HPDE6-E6E7 (cell line): ENCODE data around the gene RBM19.

Experiments used
- DNase-seq: peaks from one replicate; pipeline ENCODE4 v3.0.0; 2011; ENCODE audit warnings: missing footprints; ENCODE audit errors: extremely low spot score

The RBM19 gene

DNA sequence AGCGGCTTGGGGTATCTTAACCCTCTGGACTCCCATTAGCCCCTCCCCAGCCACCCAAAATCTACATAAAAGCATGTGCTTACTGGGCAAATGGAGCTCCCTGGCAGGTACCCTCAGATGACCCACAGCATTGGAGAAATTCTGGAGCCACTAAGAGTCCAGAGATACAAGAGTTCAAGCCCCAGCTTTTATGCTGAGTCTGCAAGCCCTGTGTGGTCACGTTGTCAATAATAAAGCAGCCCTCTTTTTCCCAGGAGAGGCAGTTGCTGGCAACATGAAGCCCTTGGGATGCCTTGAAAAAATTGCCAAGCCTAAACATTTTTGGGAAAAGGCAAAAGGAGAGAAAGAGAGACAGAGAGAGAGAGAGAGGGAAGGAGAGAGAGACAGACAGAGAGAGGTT, 83.4 kb downstream of the RBM19 start:
- no peak for DNase-seq

DNA sequence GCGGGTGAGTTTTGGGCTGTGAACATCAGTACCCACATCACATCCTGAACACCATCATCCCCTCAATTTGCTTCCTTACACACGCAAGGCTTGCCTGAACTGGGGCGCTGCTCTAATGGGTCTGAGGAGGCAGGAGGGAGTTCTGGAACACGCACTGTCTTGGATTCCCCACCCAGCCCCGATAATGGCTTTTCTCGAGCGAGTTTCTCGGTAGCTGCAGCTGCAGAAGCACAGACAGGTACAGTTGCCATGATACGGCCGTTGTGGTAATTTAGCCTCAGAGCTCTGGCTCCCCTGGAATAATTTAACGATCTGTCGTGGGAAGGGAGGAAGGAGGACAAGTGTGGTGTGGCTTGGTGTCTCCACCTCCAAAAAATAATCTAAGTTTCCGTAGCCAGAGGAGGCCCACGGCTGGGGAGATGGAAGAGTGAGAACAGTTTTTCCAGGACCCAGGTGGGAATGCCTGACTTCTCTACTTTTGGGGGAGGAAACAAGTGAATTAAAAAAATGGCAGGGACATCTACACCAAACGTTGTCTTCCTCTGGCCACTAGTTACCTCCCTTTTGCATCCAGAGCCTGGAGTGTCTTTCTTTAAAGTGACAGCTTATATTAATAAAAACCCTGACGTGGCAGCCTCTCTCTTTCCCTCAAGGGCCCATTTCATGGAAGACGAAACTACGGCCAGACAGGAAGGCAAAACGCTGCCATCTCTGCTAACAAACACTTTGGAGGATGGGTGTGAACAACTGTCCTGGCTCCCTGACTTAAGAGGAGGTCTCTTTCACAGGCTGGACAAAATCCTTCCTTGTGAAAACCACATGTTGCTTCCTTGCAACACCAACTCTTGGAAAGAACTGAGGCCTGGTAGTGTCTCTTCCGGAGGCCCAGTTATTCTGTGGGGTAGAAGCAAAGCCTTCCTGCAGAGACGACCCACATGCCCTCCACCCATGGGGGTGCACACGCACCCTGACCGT, 84.8 kb downstream of the RBM19 start:
- DNase-seq = no peak

DNA sequence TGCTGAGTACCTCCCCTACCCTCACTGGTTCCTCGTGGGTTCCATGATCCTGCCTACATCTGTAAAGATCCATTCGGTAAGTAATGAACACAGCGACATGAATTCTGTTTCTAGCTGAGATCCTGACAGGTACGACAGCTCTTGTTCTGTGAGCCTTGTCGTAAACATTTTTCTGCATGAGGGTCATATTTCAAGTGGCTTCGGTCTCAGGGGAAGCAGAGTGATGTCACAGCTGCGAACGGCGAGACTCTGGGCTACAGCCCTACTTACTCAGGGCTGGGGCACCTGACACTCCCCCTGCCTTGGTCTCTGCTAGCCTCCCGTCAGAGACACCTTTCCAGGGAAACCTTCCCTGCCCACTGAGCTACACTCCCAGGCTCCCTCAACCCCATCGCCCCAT, 85.8 kb downstream of the RBM19 start:
- no peak for DNase-seq

DNA sequence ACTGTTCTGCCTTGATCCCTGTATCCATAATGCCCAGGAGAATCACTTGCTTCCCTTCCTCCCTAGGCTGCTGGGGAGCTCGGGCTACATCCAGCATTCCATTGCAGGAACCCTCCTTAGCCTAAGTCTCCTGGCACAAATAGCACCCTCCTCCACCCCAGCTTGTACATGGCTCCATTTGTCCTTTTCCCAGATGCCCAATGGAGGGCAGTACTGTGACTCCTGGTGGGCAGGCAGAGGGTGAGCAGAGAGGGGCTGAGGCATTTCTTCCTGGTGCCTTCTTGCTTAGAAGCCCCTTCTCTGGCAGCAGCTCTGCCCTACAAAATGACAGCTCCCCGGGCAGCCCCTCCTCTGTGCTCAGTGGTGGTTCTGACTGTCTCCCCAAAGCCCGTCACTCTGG, 86.5 kb downstream of the RBM19 start:
- no peak for DNase-seq

DNA sequence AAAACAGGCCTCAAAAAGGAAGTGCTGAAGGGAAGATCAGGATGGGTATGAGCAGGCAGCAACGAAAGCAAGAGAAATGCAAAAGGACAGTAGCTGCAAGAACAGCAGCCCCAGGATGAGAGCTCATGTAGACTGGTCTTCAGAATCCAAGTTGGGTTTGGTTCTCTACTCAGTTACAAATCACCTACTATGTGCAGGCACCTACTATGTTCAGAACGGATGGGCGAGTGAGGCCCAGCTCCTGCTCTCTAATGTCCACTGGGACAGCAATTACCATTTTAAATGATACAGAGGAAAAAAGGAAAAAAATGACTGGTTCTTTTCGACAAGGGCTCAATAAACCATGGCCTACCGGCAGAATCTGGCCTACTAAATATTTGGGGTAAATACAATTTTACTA, 88.5 kb downstream of the RBM19 start:
- no peak for DNase-seq

DNA sequence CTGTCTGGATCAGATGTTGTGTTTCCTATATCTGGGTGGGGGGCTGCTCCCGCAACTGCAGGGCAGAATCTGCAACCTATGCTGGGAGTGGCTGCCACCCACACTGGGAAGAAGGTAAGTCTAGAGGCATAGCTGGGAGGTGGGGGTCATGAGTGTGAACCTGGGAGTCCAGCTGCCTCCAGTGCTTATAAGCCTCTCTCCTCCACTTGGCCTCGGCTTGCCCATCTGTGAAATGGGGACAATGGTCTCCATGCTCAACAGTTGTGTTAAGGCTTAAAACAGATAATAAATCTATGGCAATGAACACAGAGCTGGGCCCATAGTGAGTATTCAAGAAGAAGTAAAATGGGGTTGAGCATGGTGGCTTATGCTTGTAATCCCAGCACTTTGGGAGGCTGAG, 90.0 kb downstream of the RBM19 start:
- no peak for DNase-seq

DNA sequence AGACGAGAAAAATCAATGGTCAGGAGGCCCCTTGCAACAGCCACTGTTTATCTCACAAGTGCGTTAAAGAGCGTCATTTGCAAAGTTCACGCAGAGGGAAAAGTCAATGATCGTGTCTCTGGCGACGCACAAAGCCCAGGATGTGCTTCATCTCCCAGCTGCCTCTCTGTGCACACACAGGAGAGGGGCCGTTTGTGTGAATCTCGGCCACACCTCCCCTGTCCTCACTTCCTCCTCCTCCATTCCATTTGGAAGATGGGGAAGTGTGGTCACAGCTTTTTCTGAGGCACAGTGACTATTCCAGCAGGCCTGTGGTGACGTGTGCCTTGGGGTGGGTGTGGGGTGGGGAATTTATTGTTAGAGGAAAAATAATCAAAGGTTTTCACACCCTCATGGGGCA, 90.4 kb downstream of the RBM19 start:
- no peak for DNase-seq

DNA sequence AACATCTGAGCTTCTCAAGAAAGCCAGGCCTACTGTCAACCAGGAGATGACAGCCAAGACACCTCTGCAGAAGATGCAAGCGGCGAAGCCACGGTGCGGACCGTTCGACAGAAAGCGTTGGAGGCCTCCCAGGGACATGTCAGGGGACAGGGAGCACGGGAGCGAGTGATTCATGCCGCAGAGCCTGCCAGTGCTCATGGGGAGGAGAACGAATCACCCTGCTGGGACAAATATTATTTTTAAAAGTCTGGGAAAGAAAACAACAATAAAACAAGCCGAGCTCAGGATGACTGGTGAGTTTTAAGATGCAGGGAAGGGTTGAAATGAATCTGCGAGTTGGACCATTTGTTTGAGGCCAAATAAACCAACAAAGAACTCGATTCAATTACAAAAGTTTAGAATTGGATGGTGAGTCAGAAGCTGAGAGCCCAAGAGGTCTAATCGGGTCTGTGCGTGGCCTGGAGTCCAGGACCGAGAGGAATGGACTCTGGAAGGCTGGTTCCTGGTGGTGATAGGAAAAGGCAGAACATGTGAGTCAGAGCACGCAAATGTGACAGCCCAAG, 91.0 kb downstream of the RBM19 start:
- no peak for DNase-seq

DNA sequence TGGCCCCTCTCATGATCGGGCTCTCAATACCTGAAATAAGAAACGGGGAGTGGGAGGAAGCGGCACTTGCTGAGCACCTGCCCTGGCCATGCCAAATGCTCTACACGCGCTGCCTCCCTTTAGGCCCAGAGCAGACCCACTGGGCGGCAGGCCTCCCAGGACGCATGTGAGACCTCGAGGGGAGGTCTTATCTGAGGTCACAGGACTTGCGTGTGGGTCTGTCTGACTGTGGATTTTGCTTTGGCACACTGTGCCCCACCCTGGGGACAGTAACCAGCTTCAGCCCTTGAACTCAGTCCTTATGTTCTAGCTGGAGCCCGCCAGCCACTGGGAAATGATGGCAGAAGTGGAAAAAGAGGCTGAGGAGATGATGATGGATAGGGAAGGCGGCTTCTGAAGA, 91.8 kb downstream of the RBM19 start:
- DNase-seq = no peak

DNA sequence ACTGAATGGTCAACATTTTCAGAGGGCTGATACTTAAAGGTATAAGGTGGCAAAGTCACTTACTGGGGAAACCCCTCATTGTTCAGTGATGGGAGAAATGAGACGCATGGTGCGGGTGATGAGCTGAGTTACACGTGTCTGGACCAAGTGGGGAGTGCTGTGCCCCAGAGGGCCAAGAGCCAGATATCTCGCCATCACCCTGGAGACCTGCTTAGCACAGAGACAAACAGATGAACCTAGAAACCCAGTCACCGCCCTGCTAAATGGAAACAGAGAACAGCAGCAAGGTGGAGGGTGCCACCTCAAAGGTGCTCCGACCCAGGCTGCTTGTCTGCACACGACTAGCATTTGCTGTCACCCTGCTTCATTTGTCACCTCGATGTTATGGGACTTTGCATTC, 92.4 kb downstream of the RBM19 start:
- no peak for DNase-seq

DNA sequence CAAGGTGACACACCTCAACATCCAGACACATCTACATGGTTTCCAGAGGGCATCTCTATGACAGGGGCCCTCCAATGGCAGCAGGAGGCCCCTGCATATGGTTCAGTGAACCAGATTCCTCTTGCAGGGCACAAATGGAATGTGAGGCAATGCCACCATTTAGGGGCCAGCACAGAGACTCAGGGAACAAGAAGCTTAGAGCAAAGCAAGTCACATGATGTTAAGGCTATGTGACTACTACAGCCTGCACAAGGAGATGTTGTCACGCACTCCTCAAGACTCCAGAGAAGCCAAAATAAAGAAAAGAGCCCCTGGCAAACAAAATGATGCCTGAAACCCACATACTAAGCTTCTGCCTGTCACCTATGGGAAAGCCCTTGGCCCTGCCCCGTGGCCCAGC, 95.2 kb downstream of the RBM19 start:
- DNase-seq = no peak

DNA sequence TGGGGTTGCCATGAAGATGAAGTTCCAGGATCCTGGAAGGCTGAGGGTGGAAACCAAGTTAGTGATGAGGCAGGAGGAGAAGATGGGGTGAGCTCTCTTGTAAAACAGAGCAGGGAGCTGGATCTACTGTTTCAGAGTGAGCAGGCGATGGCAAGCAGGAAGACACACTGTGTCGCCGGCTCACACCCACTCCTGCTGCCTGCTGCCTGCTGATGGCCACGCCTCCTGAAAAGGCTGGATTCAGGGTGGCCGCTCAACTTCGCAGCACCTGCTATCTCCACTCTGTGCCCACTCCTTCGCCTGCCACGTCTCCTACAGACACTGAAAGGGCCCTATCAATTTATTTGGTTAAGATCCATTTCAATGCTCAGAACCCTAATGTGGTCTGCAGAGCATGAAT, 96.1 kb downstream of the RBM19 start:
- no peak for DNase-seq

DNA sequence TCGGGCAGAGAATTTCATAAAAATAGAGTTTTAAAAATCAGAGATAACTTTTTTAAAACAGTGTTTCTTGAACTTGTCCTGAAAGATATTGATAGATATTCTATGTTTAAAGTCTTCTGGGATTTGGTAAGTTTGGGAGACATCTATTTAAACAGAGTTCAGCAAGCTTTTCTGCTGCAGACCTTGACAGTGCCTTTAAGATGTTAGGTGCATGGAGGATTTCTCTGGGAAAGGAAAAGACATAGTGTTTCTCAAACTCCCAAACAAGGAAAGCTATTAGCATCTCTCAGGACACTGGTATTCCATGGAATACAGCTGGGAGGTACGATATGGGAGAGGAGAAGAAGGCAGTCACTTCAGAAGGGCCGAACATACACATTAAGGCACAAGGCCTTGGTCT, 97.8 kb downstream of the RBM19 start:
- DNase-seq = no peak

DNA sequence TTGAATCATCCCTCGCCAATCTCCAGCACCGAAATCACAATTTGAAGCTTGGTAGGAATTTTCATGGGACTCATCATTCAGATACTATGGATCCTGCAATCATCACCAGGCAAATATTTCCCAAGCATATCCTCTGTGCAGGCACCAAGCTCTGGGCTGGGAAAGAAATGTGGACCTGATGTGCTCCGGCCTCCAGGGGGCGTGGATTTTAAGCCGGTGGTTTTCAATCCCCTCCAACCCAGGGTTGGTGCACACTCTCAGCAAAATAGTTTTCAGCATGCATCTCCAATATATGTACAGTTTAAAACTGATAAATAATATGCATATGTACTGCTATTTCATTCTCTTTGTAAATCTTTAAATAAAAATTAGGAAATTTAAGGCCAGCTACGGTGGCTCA, 98.9 kb downstream of the RBM19 start:
- no peak for DNase-seq

DNA sequence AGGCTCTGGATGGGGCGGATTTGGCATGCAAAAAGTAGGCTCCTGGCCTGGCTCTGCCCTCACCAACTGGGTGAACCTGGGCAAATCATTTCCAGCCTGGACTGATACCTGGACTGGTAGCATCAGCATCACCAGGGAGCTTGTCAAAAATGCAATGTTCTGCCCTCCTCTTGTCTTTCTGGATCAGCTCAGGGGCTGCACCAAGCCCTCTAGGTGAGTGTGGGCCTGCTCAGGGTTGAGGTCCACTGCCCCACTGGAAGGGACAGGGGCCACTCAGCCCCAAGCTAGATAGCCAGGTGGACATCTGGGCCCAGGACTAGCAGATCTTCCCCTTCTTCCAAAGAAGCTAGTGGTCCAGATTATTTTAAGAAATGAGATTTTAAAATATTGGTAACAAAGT, 99.6 kb downstream of the RBM19 start:
- no peak for DNase-seq

DNA sequence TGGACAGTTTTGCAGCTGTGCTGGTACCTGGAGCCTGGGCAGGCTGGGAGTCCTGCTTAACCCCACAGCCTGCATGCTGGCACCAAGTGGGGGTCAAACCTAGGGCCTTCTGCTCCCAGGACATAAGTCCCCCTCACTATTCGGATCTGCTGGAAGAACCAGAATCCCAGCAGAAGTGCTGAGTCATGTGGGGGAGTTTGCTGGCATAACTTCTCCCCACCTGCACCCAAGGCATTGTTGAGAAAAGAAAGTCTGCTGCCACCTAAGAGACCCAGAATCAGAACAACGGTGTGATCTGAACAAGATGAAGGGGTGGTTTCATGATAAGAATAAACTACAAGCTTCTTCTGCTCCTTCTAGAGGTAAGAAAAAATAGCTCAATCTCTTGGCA, 102.7 kb downstream of the RBM19 start:
- no peak for DNase-seq

DNA sequence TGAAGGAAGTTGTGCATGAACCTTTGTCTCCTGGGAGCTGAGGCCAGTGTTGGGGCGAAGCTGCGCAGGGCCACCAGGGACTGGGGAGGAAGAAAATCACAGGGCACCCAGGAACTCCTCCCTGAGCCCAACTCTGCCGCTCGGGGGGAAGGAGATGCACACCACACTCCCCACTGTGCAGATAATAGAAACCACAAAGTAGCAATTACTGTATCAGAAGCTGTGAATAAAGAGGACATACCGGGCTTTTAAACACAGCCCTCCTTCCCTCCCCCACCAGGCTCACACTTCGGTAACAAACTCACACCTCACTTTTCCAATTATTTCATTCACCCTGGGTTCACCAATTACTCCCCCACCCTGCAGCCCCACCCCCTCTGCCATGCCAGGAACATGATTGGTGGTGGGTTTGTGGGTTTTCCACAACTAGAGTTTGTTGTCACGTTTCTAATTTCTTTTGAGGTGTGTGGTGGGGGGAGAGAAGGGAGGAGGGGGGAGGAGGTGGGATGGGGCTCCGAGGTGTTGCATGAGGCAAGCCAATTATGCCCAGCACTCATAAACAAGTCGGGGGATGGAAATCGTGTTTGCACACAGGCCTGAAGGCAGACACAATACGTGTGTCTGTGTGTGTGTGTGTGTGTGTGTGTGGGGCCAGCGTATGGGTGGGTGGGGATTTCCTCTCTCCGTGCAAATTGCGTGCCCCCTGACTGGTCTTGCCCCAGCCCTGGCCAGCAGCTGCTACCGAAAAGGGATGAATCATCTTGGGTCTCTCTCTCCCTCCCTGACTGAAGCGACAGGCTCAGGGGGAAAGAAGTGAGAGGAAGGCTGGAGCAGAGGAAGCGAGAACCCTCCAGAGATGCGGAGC, 103.3 kb downstream of the RBM19 start:
- DNase-seq = peak; percentile 20

DNA sequence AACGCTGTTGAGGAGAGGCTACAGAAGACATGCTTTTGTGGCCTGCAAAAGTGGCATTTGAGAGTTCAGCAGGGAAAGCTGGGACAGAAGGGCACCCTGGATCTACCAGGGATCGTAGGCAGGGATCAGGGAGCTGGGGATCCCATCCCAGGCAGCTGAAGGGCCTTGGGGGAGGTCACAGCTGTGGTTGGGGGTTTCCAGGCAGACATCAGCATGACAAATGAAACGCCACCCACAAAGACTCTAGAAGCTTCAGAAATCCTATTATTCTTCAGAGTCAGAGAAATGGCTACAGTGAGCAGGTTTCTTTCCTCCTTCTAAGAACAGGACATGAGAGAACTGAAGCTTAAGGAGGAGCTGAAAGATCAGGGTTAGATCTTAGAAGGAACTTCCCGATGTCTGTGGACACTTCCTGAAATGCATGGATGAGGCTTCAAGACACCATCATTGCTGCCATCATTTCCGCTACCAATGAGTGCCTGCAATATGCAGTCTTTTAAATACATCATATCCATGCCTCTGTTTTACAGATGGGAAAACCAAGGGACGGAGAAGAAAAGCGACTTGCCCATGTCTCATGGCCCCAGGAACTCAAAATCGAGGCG, 104.3 kb downstream of the RBM19 start:
- DNase-seq = no peak

DNA sequence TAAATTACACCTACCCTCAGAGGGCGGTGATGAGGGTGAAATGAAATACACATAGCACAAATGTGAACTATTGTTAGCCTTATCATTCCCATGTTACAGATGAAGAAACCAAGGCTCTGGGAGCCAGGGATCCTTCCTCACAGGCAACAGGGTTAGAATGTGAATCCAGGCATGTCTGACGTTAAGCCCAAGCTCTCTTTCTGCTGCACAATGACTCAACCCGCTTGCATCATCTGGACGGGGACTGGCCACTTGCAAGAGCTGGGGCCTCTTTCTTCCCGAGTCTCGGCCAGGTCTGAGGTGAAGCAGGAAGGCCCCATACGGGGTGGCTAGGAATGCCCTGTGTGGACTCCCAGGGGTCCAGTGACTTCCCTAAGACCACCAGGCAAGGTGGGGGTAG, 105.2 kb downstream of the RBM19 start:
- peak; percentile 94 for DNase-seq

DNA sequence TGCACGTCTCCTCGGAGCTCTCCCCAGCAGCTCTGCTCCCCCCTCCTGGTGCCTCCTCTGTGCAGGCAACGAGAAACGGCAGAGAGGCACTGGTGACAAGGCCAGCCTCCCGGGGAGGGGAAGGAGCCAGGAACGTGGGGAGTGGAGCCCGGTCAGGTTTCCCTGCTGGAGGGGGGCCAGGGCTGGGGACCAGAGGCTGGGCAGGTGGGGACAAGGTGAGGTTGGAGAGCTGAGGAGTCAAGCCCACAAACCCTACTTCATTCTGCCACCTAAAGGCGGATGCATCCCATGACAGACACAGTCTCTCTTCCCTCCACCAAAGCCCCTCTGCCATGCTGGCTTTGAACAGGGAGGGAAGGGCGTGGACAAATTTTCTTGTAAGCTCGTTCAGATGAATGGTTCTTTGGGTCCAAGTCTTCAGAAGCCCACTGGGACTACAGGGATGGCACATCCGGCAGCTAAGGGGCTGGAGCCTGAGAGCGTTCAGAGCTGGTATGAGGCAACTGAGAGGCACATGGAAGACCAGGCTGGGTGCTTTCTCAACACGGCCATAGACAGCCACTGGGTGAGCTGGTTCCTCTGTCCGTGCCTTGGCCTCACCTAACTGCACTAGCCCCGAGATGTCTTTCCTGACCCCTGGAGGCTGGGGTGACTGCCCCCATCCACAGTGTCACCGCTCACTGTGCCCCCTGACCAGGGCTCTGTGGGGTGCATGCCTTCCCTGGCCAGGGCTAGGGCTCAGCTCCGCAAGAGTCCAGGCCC, 105.9 kb downstream of the RBM19 start:
- no peak for DNase-seq

DNA sequence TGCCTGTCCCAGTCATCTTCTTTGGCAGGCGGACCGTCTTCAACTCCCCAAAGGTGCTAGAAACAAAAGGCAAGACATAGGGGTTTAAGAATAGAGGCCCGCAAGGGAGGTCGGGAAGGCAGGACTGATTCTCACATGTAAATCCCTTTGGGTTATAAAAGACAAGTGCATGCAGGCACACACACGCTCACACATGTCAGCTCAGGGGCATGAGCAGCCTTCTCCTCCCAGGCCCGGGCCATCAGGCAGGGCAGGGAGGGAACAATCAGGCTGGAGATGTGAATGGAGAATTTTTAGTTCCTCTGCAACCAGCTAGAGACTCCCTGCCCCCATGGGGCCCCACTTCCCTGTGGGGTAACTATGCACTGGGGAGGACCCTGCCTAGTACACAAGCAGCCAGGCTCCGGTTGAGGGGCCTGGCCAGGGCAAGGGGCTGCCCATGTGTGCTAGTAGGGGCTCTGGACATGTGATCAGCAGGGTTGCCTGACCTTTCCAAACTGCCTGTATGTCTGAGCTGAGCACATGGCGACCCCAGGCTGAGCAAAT, 107.2 kb downstream of the RBM19 start:
- peak; percentile 6 for DNase-seq
